DND-41 (cell line): ENCODE measurements around the gene PLEKHA5.

Experiments
- ATAC-seq: fragments of 200-7000 bp; cut with Tn5 transposase; 3 replicates; pipeline ENCODE4 v1.9.1; 2021; ENCODE audit warnings: low read depth; ENCODE audit not compliant: insufficient read depth
- DNase-seq: peaks from one replicate; pipeline ENCODE4 v3.0.0-alpha.2; 2020
- H2AFZ ChIP-seq: 2 replicates; pipeline ENCODE4 v1.6.0; 2012; ENCODE audit warnings: low read depth, low read length
- H3K27ac ChIP-seq: 2 replicates; pipeline ENCODE4 v1.5.1; 2012; ENCODE audit warnings: low read length, inconsistent platforms
- H3K27me3 ChIP-seq: fragments of 200-600 bp; sonication (generic); 2 replicates; pipeline ENCODE4 v1.6.0; 2012; ENCODE audit warnings: low read length, mild to moderate bottlenecking, inconsistent platforms; ENCODE audit not compliant: insufficient read depth, poor library complexity
- H3K36me3 ChIP-seq: 2 replicates; pipeline ENCODE4 v1.5.1; 2012; ENCODE audit warnings: low read length, inconsistent platforms; ENCODE audit not compliant: insufficient read depth
- H3K4me1 ChIP-seq: 2 replicates; pipeline ENCODE4 v1.5.1; 2012; ENCODE audit warnings: mild to moderate bottlenecking, low read length; ENCODE audit not compliant: insufficient read depth
- H3K4me2 ChIP-seq: 2 replicates; pipeline ENCODE4 v1.6.0; 2012; ENCODE audit warnings: mild to moderate bottlenecking, moderate library complexity, low read length, inconsistent platforms; ENCODE audit not compliant: insufficient read depth
- H3K4me3 ChIP-seq, 2 experiments: fragments of 200-600 bp in 1 of 2; shearing (Covaris generic) in 1 of 2; 2 replicates each; pipeline ENCODE4 v1.5.1; 2012 to 2016; ENCODE audit warnings: inconsistent platforms in 2 of 2, low read length in 2 of 2, mild to moderate bottlenecking in 2 of 2, low read depth in 1 of 2, moderate library complexity in 1 of 2
- H3K79me2 ChIP-seq: 2 replicates; pipeline ENCODE4 v1.6.0; 2012; ENCODE audit warnings: low read length, inconsistent platforms; ENCODE audit not compliant: insufficient read depth
- H3K9ac ChIP-seq: 2 replicates; pipeline ENCODE4 v1.6.0; 2012; ENCODE audit warnings: low read depth, mild to moderate bottlenecking, inconsistent platforms, low read length, moderate library complexity
- H3K9me3 ChIP-seq: 2 replicates; pipeline ENCODE4 v1.5.1; 2012; ENCODE audit warnings: low read length, moderate library complexity, mild to moderate bottlenecking, inconsistent platforms; ENCODE audit not compliant: insufficient read depth, severe bottlenecking
- H4K20me1 ChIP-seq: 2 replicates; pipeline ENCODE4 v1.6.0; 2012; ENCODE audit warnings: low read length; ENCODE audit not compliant: insufficient read depth
- CTCF ChIP-seq: IDR thresholded peaks from 2 replicates; pipeline ENCODE4 v1.5.1; 2012; ENCODE audit warnings: borderline replicate concordance, low read length, moderate library complexity, mild to moderate bottlenecking; ENCODE audit not compliant: poor library complexity, severe bottlenecking; ENCODE audit errors: extremely low read depth
- EZH2 ChIP-seq: IDR thresholded peaks from 3 replicates; pipeline ENCODE4 v1.6.1; 2012; ENCODE audit warnings: borderline replicate concordance, low read depth, mild to moderate bottlenecking, moderate library complexity, low read length, inconsistent platforms; ENCODE audit not compliant: severe bottlenecking

PLEKHA5 gene

DNA sequence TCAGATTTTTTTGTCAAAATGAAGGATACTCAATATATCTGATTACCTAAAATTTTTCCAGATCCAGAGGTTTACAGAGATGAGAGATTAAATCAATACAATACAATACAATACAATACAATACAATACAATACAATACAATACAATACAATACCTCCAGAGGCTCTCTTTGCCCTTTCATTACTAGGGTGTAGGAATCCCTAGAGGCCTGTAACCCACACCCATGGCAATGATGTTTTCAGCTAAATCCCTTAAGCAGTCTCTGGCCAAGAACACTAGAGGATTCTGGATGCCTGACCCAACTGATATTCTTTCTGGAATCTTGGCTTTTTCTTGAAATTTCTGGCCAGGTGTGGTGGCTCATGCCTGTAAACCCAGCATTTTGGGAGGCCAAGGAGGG, 286.0 kb downstream of the PLEKHA5 start:
- Histone ChIP-seq H3K36me3 (no peaks in the 10 kb centered on the region), H4K20me1 (no peaks in the 10 kb centered on the region), H3K4me3 (no peak overlapping the region), H3K9ac (no peak overlapping the region), H3K27ac (no peak overlapping the region), H3K79me2 (no peaks in the 10 kb centered on the region), H3K4me2 (no peak overlapping the region), H2AFZ (no peak overlapping the region), H3K27me3 (no peaks in the 10 kb centered on the region), H3K4me1 (peaks cover 12% of the 10 kb centered on the region), H3K9me3 (no peaks in the 10 kb centered on the region)
- no peak for DNase-seq
- TF ChIP-seq EZH2 (no peak), CTCF (no peak)
- ATAC-seq: no peak

- H3K9ac ChIP-seq: no peak overlapping the region
- no peaks in the 10 kb centered on the region for H4K20me1 ChIP-seq
- H3K27ac ChIP-seq: no peak overlapping the region
- ATAC-seq (no peak), DNase-seq (no peak)
- H3K79me2 ChIP-seq: no peaks in the 10 kb centered on the region
- TF ChIP-seq EZH2: no peak
- H3K4me2 ChIP-seq: no peak overlapping the region
- H3K4me3 ChIP-seq: no peak overlapping the region
- no peak overlapping the region for H2AFZ ChIP-seq
- H3K4me1 ChIP-seq: peaks cover 16% of the 10 kb centered on the region
- no peaks in the 10 kb centered on the region for H3K27me3 ChIP-seq
- no peaks in the 10 kb centered on the region for H3K9me3 ChIP-seq
- no peaks in the 10 kb centered on the region for H3K36me3 ChIP-seq
These were observed 289.6 kb downstream of the PLEKHA5 start for GRCh38 chr12:19419086-19419485.

GRCh38 chr12:19421503-19422282, 292.2 kb downstream of the PLEKHA5 start:
- Histone ChIP-seq H2AFZ (peak overlapping the region; percentile 56; the same call in 1 of the 2 replicates), H3K4me2 (no peak overlapping the region), H3K27me3 (no peaks in the 10 kb centered on the region), H3K9me3 (no peaks in the 10 kb centered on the region), H3K4me1 (peaks cover 16% of the 10 kb centered on the region), H3K36me3 (no peaks in the 10 kb centered on the region), H3K9ac (no peak overlapping the region), H3K4me3 (no peak overlapping the region), H4K20me1 (no peaks in the 10 kb centered on the region), H3K79me2 (no peaks in the 10 kb centered on the region), H3K27ac (peak overlapping the region; percentile 46)
- ATAC-seq (peak; percentile 67; the same call in 1 of the 3 replicates), DNase-seq (peak; percentile 40)
- TF ChIP-seq EZH2: no peak
- no peak for TF ChIP-seq CTCF

DNA sequence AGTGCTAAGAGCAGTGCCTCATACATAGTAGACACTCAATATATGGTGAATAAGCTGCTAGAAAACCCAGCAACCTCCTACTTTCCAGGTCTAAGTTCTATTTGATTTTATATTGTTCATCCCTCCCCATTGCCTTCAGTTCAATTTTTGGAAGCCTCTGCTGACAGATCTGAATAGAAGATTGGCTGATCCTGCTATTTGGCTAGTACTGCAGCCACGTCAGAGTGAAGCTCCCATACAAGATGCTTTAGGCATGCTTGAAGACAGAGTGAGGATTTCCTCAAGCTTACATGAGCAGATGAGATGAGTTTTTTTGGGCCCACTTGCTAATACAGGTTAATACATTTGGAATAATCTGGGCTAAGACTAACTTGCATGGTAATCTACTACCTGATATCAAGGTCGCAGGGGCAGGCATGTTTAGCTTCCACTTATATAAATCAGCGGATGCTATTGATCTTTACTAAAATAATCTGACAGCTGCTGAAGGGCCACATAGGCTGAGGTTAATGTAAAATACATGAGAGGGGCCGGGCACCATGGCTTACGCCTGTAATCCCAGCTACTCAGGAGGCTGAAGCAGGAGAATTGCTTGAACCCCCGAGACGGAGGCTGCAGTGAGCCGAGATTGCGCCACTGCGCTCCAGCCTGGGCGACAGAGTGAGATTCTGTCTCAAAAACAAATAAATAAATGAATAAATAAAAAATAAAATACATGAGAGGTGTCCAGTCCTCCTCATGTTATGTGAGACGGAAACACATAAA, 293.8 kb downstream of the PLEKHA5 start:
- no peak overlapping the region for H3K9ac ChIP-seq
- H3K27ac ChIP-seq: no peak overlapping the region
- peaks cover 21% of the 10 kb centered on the region for H3K4me1 ChIP-seq
- no peaks in the 10 kb centered on the region for H3K27me3 ChIP-seq
- no peak for TF ChIP-seq EZH2
- TF ChIP-seq CTCF: no peak
- no peak overlapping the region for H3K4me2 ChIP-seq
- no peaks in the 10 kb centered on the region for H3K36me3 ChIP-seq
- DNase-seq (no peak), ATAC-seq (no peak)
- no peaks in the 10 kb centered on the region for H3K9me3 ChIP-seq
- no peak overlapping the region for H2AFZ ChIP-seq
- no peaks in the 10 kb centered on the region for H4K20me1 ChIP-seq
- no peak overlapping the region for H3K4me3 ChIP-seq
- no peaks in the 10 kb centered on the region for H3K79me2 ChIP-seq
